Right hindlimb (tissue), 1 donor: ENCODE data around the gene NSUN2.
"Not testable (repeated sequence)": the region's sequence is repeated elsewhere in the genome, so short reads cannot be mapped to it uniquely, and the experiment has no call there.

ENCODE experiments used
- DNase-seq: peaks from one replicate; pipeline ENCODE4 v3.0.0-alpha.2; 2018

Gene NSUN2

GRCh38 chr5:6581559-6582426, 51.1 kb downstream of the NSUN2 start:
- DNase-seq: no peak

GRCh38 chr5:6581090-6581489, 51.8 kb downstream of the NSUN2 start:
- no peak for DNase-seq

- no peak for DNase-seq
Observed at GRCh38 chr5:6579535-6579934, 53.3 kb downstream of the NSUN2 start.

- no peak for DNase-seq
Observed at GRCh38 chr5:6578676-6579343, 54.0 kb downstream of the NSUN2 start.

GRCh38 chr5:6576861-6577501, 55.9 kb downstream of the NSUN2 start:
- DNase-seq: no peak

- no peak for DNase-seq
Observed at GRCh38 chr5:6574537-6575245, 58.2 kb downstream of the NSUN2 start.

- no peak for DNase-seq
Observed at GRCh38 chr5:6574111-6574510, 58.7 kb downstream of the NSUN2 start.

DNA sequence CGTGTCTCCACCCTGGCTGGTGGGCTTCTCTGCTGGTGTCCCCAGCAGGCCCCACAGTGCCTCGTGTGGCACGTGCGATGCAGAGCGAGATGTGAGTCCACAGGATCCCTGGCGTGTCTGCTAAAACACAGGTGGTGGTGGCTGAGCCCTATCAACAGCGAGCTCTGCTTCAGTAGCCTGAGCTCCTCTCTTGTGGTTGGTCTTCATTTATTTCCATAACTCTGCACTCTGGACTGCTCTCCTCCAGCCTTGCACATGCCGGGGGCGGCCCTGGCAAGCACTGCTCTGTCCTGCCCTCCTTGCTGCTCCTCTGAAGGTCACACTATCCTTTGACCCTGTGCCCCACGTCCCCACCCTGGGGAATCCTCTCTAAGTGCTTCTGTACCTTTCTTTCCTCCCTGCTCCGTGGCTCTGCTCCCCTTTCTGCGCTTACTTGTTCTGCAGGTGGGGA, 59.2 kb downstream of the NSUN2 start:
- no peak for DNase-seq

- no peak for DNase-seq
Observed at GRCh38 chr5:6572825-6573380, 59.9 kb downstream of the NSUN2 start.

- no peak for DNase-seq
Observed at GRCh38 chr5:6572086-6572824, 60.6 kb downstream of the NSUN2 start.

GRCh38 chr5:6571607-6572006, 61.2 kb downstream of the NSUN2 start:
- DNase-seq: not testable (repeated sequence)

DNA sequence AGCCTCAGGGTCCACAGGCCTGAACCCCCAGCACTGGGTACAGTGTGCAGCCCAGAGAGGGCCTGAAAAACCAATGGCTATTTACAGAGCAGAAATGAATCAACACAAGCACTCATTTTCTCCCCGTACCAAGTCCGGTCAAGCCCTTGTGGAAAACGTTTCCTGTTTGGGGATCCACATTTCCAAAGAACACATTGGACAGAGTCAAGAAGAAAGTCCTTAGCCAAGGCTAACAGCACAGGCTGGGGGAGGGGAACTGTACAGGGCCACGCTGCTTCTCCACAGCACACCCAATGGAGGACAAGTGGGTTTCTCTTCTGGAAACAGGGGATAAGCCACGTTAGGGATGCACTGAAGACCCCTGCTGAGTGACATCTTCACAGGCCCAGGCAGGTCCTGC, 62.3 kb downstream of the NSUN2 start:
- DNase-seq: no peak

GRCh38 chr5:6568889-6569288, 64.0 kb downstream of the NSUN2 start:
- DNase-seq: no peak

DNA sequence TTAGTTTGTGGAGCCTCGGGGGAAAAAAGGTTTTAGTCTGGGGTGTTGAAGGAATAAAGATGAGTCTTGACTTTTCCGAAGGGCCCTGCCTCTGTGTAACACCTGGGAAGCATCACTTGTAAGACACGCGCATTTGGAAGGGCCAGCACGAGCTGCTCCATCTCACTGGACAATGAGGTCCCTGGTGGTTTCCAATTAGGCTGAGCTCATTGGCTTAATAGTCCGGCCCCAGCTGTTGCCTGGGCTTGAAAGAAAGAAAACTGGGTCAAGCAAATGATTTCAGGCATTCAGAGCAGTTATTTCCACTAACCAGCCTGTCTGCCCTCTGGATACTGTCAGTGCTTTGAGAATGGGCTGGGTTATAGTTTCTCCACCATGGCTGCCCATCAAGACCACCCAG, 64.5 kb downstream of the NSUN2 start:
- DNase-seq: no peak

DNA sequence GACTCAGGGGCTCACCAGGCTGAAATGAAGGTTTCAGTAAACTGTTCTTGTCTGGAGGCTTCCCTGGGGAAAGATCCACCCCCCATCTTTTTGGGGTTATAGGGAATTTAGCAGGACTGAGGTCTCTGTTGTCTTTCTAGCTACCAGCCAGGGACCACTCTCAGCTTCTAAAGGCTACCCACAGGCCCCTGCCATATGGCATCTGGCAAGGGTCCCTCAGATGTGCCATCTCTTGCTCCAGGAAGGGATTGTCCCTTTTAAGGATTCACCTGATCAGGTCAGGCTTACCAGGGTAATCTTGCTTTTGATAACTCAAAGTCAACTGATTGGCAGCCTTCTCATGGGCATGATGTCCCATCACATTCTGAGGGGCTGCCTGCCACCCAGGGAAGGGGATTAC, 65.0 kb downstream of the NSUN2 start:
- DNase-seq: no peak

DNA sequence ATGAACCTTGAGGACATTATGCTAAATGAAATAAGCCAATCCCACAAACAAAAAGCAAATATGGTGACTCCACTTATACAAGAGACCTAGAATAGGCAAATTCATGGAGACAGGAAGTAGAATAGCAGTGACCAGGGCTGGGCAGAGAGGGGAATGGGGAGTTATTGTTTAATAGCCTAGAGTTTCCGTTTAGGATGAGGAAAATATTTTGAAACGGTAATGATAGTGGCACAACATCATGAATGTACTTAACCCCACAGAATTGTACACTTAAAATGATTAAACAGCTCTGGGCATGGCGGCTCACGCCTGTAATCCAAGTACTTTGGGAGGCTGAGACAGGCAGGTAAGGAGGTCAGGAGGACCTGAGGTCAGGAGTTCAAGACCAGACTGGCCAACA, 65.8 kb downstream of the NSUN2 start:
- no peak for DNase-seq

DNA sequence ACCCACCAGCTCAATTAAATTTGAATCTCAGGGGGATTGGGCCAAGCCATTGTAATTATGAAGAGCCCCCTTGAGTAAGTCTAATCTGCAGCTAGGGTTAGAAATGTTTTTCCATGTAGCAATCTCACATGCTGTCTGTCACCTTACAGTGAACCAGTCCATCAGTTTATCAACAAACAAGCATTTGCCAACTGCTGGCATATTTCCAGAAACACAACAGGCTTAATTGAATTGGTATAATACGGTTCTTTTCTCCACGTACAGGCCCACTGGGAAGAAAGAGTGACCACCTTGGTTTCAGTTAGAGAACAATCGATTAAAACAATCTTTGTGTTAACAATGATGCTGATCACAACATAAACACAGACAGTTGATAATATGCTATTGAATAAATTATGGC, 67.4 kb downstream of the NSUN2 start:
- DNase-seq: no peak

GRCh38 chr5:6557807-6558575, 74.9 kb downstream of the NSUN2 start:
- DNase-seq: no peak

DNA sequence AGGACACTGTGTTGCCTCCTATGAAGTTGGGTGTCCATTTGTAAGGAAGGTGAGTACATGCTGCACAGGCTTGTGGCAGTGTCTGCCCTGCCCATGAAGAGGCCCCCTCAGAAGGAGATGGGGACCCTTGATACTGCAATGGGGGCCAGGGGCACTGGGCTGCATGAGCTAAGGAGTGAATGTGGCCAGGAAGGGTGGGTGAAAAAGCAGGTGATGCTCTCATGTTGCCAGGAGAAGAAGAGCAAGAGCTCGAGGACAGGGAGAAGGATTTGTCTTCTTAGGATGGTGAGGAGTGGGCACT, 76.1 kb downstream of the NSUN2 start:
- DNase-seq: no peak

DNA sequence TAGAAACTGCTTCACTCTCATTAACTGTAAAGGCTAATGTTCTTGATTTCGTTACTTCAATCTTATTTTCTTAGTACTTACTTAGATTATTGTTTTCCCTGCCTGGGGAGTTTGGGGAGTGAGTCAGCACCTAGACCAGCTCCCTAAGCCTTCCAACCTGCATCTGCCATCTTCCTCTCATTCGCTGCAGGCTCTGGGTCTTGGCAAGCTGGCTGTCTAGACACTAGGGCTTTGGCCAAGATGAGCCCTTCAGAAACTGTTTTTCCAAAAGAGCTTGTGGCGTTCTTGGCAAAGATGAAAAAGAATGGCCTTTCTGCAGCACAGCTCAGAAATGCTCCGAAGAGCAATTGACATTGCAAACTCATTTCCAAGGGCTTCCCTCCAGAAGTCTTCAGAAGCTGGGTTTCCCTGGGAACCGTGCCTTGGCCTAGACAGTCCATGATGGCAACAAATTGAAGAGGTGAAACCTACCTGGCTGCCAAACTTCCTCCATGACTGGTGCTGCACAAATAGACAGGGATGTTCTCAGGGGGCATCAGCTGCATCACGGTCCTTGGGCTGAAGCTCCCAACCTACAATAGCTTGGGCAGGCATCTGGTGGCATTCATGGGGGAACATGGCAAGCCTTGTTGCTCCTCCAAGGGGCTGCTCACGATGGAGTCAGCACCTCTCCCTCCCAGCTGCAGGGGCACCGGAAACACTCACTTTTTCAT, 76.6 kb downstream of the NSUN2 start:
- no peak for DNase-seq

DNA sequence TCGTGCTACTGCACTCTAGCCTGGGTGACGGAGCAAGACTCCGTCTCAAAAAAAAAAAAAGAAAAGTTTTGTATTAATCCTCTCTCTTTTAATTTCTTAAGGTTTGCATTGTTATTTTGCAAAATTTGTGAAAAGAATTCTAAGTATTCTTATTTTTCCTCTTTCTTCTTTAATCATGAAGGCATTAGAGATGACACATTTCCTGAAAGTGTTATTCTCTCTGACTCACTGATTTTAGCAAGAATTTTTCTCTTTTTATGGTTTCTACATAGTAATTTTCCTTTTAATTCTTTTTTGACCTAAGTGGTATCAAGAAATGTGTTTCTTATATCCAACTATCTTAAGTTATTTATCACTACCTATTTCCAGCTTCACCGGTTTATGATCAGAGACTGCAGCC, 78.0 kb downstream of the NSUN2 start:
- no peak for DNase-seq
